ENCODE results near the gene SPC24.

DNA sequence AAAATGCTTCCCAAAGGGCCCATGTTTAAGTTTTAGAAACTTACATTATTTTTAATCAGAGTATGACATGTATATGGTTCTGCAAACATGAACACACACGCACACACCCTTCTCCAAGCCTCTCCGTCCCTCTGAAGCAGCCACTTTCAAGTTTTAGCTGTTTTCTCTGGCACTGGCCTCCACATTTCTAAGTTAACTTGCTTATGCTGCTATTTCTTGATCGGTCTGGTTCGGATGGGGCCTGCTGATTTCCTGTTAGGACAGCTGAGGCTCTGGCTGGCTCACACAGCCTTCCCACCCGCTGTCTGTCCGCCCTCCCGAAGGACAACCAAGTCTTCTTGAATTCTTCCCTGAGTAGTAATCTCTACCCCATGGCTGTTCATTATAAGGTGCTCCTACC lies 4.4 kb downstream of the SPC24 start:
- TF ChIP-seq, protein P1, sequence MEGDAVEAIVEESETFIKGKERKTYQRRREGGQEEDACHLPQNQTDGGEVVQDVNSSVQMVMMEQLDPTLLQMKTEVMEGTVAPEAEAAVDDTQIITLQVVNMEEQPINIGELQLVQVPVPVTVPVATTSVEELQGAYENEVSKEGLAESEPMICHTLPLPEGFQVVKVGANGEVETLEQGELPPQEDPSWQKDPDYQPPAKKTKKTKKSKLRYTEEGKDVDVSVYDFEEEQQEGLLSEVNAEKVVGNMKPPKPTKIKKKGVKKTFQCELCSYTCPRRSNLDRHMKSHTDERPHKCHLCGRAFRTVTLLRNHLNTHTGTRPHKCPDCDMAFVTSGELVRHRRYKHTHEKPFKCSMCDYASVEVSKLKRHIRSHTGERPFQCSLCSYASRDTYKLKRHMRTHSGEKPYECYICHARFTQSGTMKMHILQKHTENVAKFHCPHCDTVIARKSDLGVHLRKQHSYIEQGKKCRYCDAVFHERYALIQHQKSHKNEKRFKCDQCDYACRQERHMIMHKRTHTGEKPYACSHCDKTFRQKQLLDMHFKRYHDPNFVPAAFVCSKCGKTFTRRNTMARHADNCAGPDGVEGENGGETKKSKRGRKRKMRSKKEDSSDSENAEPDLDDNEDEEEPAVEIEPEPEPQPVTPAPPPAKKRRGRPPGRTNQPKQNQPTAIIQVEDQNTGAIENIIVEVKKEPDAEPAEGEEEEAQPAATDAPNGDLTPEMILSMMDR (IDR thresholded peaks at IDR 0.05), result no peak
- TF ChIP-seq POLR2A (IDR thresholded peaks at IDR 0.05), result no peak

Measured in testis (tissue), 2 donors.